CD8-positive, alpha-beta memory T cell (primary cell): ENCODE data around the gene SPOPL. TPM values are rescaled to one million over a fixed set of nuclear protein-coding genes. Genes with fewer than 3 reads are reported as not detected.
A peak's percentile ranks its signal among the peaks of the same experiment; 100 is the strongest.

Experiments
- CTCF ChIA-PET: fragments of 350-600 bp; sonication (Branson Sonifier 250); formaldehyde crosslinking; loops from one replicate; lab custom pipeline; 2021; ENCODE audit warnings: antibody characterized with exemption; lab: Charles Lee
- POLR2A ChIA-PET: fragments of 350-600 bp; sonication (Branson Sonifier 250); formaldehyde crosslinking; loops from one replicate; lab custom pipeline; 2021; ENCODE audit warnings: antibody characterized with exemption; lab: Charles Lee
- DNase-seq, 5 donors: peaks; one replicate each; pipeline versions ENCODE4 v3.0.0 to v3.0.0-alpha.2; 2020 to 2022; ENCODE audit warnings: mixed read lengths in 1 of 5
- H3K27ac ChIP-seq: one replicate; pipeline ENCODE4 v1.7.0; 2013; ENCODE audit warnings: low read depth, mild to moderate bottlenecking, low read length, moderate library complexity
- H3K27me3 ChIP-seq: 2 replicates; pipeline ENCODE4 v1.7.0; 2013; ENCODE audit warnings: low read length, mild to moderate bottlenecking; ENCODE audit not compliant: insufficient read depth, poor library complexity, severe bottlenecking
- H3K36me3 ChIP-seq: 2 replicates; pipeline ENCODE4 v1.7.0; 2013; ENCODE audit warnings: mild to moderate bottlenecking, low read length, moderate library complexity; ENCODE audit not compliant: insufficient read depth
- H3K4me1 ChIP-seq: 2 replicates; pipeline ENCODE4 v1.7.0; 2013; ENCODE audit warnings: mild to moderate bottlenecking, low read length, moderate library complexity; ENCODE audit not compliant: insufficient read depth
- H3K4me3 ChIP-seq: 2 replicates; pipeline ENCODE4 v1.7.0; 2013; ENCODE audit warnings: mild to moderate bottlenecking, low read length
- H3K9me3 ChIP-seq: 2 replicates; pipeline ENCODE4 v1.7.0; 2013; ENCODE audit warnings: mild to moderate bottlenecking, low read length
- H3K27ac Mint-ChIP-seq, 8 donors: one replicate each; pipeline ENCODE4 v1.8.0; 2020 to 2021; ENCODE audit warnings: mixed read lengths in 8 of 8, mild to moderate bottlenecking in 6 of 8, inconsistent platforms in 3 of 8, moderate library complexity in 3 of 8
- H3K27me3 Mint-ChIP-seq, 2 donors: one replicate each; pipeline ENCODE4 v1.8.0; 2020 to 2021; ENCODE audit warnings: mixed read lengths in 2 of 2, mild to moderate bottlenecking in 1 of 2, moderate library complexity in 1 of 2
- H3K36me3 Mint-ChIP-seq, 3 donors: one replicate each; pipeline ENCODE4 v1.8.0; 2020 to 2021; ENCODE audit warnings: mixed read lengths in 3 of 3, inconsistent platforms in 1 of 3, mild to moderate bottlenecking in 1 of 3
- H3K4me1 Mint-ChIP-seq, 3 donors: one replicate each; pipeline ENCODE4 v1.8.0; 2020 to 2021; ENCODE audit warnings: mixed read lengths in 3 of 3, inconsistent platforms in 1 of 3, mild to moderate bottlenecking in 1 of 3
- H3K4me3 Mint-ChIP-seq, 7 donors: one replicate each; pipeline ENCODE4 v1.8.0; 2020 to 2021; ENCODE audit warnings: mixed read lengths in 7 of 7, mild to moderate bottlenecking in 6 of 7, moderate library complexity in 4 of 7, inconsistent platforms in 2 of 7
- H3K9me3 Mint-ChIP-seq, 5 donors: one replicate each; pipeline ENCODE4 v1.8.0; 2020 to 2022; ENCODE audit warnings: mixed read lengths in 5 of 5, mild to moderate bottlenecking in 3 of 5, moderate library complexity in 2 of 5, inconsistent platforms in 1 of 5
- polyA plus RNA-seq: library from polyadenylated mRNA; unstranded; fragments of 300-500 nt; fragmentation: Illumina TruSeq; gene quantifications from one replicate; pipeline ENCODE4 v1.2.3, GENCODE V29; 2021
- total RNA-seq, 2 experiments: library from RNA; stranded (reverse); gene quantifications; one replicate each; pipeline ENCODE4 v1.2.3, GENCODE V29; 2021

The SPOPL gene
- total and polyA plus RNA-seq, 3 experiments from 2014 or later, result 2.4 to 16.9 (median 16.1) TPM

DNA sequence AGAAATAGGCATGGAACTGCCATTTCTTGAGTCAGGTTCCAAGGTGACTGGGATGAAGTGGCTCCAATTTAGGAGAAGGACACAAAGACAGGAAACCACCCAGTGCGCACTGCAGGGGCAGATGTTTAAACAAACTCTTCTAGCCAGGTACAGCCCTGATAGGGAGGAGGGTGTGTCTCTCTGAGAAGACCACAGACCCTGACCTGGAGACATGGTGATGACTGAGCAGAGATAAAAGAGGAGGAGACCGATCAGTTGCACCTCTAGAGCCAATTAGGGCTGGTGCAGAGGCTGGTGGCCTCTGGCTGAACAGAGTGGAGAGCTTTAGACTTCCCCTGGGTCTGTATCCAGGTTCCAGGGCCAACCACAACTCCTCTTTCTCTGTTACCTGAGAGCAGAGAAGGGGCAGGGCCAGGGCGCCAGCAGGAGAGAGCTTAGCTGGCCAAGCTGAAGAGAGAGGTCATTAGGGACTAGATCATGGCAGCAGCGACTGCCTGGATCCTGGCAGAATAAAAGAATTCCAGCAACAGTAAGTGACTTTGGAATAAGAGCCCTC is 5.4 kb upstream of the SPOPL start:
- Histone ChIP-seq H3K27me3 (no peaks in the 10 kb centered on the region), H3K9me3 (no peaks in the 10 kb centered on the region), H3K4me3 (no peak overlapping the region), H3K36me3 (no peaks in the 10 kb centered on the region), H3K4me1 (no peaks in the 10 kb centered on the region), H3K27ac (no peak overlapping the region)
- CTCF ChIA-PET, result no interaction called here
- H3K4me1 Mint-ChIP-seq, result peaks cover 5 to 10% (median 8%) of the 10 kb centered on the region in 3 donors
- DNase-seq, result no peak
- H3K27me3 Mint-ChIP-seq, result no peaks in the 10 kb centered on the region
- H3K27ac Mint-ChIP-seq, result no peak overlapping the region
- peaks cover 0 to 6% (median 0%) of the 10 kb centered on the region in 3 donors for H3K36me3 Mint-ChIP-seq
- POLR2A ChIA-PET, result no interaction called here
- no peaks in the 10 kb centered on the region for H3K9me3 Mint-ChIP-seq
- H3K4me3 Mint-ChIP-seq, result no peak overlapping the region

DNA sequence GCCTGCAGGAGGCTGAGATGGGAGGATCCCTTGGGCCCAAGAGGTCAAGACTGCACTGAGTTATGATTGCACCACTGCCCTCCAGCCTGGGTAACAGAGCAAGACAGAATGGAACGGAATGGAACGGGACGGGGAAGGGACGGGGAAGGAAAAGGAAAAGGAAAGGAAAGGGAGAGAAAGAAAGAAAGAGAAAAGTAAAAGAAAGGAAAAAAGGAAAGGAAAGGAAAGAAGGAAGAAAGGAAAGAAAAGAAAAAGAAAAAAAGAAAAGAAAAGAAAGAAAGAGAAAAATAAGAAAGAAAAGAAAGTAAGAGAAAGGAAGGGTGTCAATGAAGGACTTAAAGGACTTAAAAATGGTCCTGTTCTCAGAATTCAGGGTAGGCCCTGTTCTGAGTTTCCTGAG is 4.3 kb upstream of the SPOPL start:
- POLR2A ChIA-PET, result no interaction called here
- Histone ChIP-seq H3K4me3 (no peak overlapping the region), H3K9me3 (no peaks in the 10 kb centered on the region), H3K27me3 (no peaks in the 10 kb centered on the region), H3K36me3 (no peaks in the 10 kb centered on the region), H3K4me1 (no peaks in the 10 kb centered on the region), H3K27ac (no peak overlapping the region)
- Mint-ChIP-seq H3K36me3 (peaks cover 0 to 6% (median 3%) of the 10 kb centered on the region in 3 donors), H3K4me3 (peak overlapping the region in 1 of 7 donors; percentile 54), H3K27ac (peak overlapping the region in 1 of 8 donors; percentile 28), H3K27me3 (no peaks in the 10 kb centered on the region), H3K9me3 (no peaks in the 10 kb centered on the region), H3K4me1 (peaks cover 8 to 12% (median 10%) of the 10 kb centered on the region in 3 donors)
- DNase-seq, result no peak
- CTCF ChIA-PET, result no interaction called here

- Mint-ChIP-seq H3K4me1 (peaks cover 32 to 36% (median 33%) of the 10 kb centered on the region in 3 donors), H3K9me3 (no peaks in the 10 kb centered on the region), H3K4me3 (peak overlapping the region in 5 of 7 donors; percentile 35 to 90 (median 85)), H3K27me3 (no peaks in the 10 kb centered on the region), H3K27ac (peak overlapping the region in 2 of 8 donors; percentile 23 to 47), H3K36me3 (peaks cover 0 to 9% (median 0%) of the 10 kb centered on the region in 3 donors)
- H3K36me3 ChIP-seq, result no peaks in the 10 kb centered on the region
- CTCF ChIA-PET, result no interaction called here
- H3K9me3 ChIP-seq, result no peaks in the 10 kb centered on the region
- no peak for DNase-seq
- POLR2A ChIA-PET, result no interaction called here
- no peak overlapping the region for H3K4me3 ChIP-seq
- H3K27me3 ChIP-seq, result no peaks in the 10 kb centered on the region
- H3K27ac ChIP-seq, result no peak overlapping the region
- H3K4me1 ChIP-seq, result peaks cover 21% of the 10 kb centered on the region
Measured at GRCh38 chr2:138499684-138500083, 1.9 kb upstream of the SPOPL start.

DNA sequence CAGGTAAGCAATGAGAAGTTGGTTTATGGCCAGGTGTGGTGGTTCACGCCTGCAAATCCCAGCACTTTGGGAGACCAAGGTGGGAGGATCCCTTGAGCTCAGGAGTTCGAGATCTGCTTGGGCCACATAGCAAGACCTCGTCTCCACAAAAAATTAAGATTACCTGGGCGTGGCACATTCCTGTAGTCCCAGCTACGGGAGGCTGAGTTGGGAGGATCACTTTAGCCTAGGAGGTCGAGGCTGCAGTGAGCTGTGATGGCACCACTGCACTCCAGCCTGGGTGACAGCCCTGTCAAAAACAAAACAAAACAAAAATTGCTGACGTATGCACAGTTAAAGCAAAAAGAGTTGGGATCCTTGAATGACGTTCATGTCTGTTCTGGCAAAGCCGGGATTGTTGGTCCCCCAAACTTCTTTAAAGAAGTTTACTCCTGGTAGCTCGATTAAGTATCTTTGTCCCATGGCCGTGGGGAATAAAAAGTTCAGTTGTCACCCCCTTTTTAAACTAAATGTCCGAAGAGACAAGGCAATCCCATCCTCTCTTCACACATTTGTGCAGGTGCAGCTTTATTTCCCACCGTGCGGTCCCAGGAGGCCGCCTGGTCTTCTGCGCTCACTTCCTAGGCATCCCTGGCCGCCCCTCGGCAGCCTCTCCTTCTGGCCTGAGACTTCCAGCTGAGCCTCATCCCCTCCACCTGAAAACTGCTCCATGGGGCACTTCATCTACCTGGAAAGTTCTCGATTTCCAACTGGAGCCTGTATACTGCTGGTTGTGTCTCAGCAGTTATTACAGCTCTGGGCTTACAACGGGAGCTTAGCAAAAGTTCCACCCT is 762 bp upstream of the SPOPL start:
- H3K9me3 Mint-ChIP-seq, result no peaks in the 10 kb centered on the region
- H3K4me3 ChIP-seq, result peak overlapping the region; percentile 60
- H3K9me3 ChIP-seq, result no peaks in the 10 kb centered on the region
- peaks cover 21% of the 10 kb centered on the region for H3K4me1 ChIP-seq
- H3K4me1 Mint-ChIP-seq, result peaks cover 36 to 45% (median 43%) of the 10 kb centered on the region in 3 donors
- no peaks in the 10 kb centered on the region for H3K27me3 Mint-ChIP-seq
- CTCF ChIA-PET, result no interaction called here
- H3K27me3 ChIP-seq, result no peaks in the 10 kb centered on the region
- no peak for DNase-seq
- POLR2A ChIA-PET, result no interaction called here
- peaks cover 0 to 9% (median 0%) of the 10 kb centered on the region in 3 donors for H3K36me3 Mint-ChIP-seq
- H3K27ac Mint-ChIP-seq, result peak overlapping the region in 7 of 8 donors; percentile 28 to 95 (median 71)
- H3K36me3 ChIP-seq, result no peaks in the 10 kb centered on the region
- peak overlapping the region; percentile 64 for H3K27ac ChIP-seq
- peak overlapping the region; percentile 85 to 99 (median 90) for H3K4me3 Mint-ChIP-seq

GRCh38 chr2:138502255-138503086 is 901 bp downstream of the SPOPL start:
- ChIA-PET POLR2A (interaction anchor here (0.9 kb wide), 1 partner anchor 13 kb away, joined by 3 read pairs; no protein-coding TSS in a partner anchor), CTCF (no interaction called here)
- no peaks in the 10 kb centered on the region for H3K9me3 Mint-ChIP-seq
- peak overlapping the region; percentile 74 for H3K4me3 ChIP-seq
- peaks cover 0 to 9% (median 7%) of the 10 kb centered on the region in 3 donors for H3K36me3 Mint-ChIP-seq
- peak overlapping the region; percentile 63 for H3K27ac ChIP-seq
- H3K9me3 ChIP-seq, result no peaks in the 10 kb centered on the region
- peaks cover 21% of the 10 kb centered on the region for H3K4me1 ChIP-seq
- peak overlapping the region; percentile 63 to 98 (median 94) for H3K27ac Mint-ChIP-seq
- peak overlapping the region; percentile 91 to 99 (median 95) for H3K4me3 Mint-ChIP-seq
- peaks cover 49 to 60% (median 58%) of the 10 kb centered on the region in 3 donors for H3K4me1 Mint-ChIP-seq
- no peaks in the 10 kb centered on the region for H3K27me3 Mint-ChIP-seq
- DNase-seq, result peak in 1 of 5 donors; percentile 9
- H3K36me3 ChIP-seq, result no peaks in the 10 kb centered on the region
- H3K27me3 ChIP-seq, result no peaks in the 10 kb centered on the region

- Mint-ChIP-seq H3K9me3 (no peaks in the 10 kb centered on the region), H3K27ac (peak overlapping the region; percentile 26 to 97 (median 92)), H3K4me1 (peaks cover 49 to 63% (median 58%) of the 10 kb centered on the region in 3 donors), H3K27me3 (no peaks in the 10 kb centered on the region), H3K4me3 (peak overlapping the region; percentile 91 to 99 (median 95)), H3K36me3 (peaks cover 0 to 9% (median 7%) of the 10 kb centered on the region in 3 donors)
- ChIA-PET POLR2A (interaction anchor here (0.9 kb wide), 1 partner anchor 12 kb away, joined by 3 read pairs; no protein-coding TSS in a partner anchor), CTCF (no interaction called here)
- no peak for DNase-seq
- peak overlapping the region; percentile 74 for H3K4me3 ChIP-seq
- H3K27ac ChIP-seq, result peak overlapping the region; percentile 18
- no peaks in the 10 kb centered on the region for H3K9me3 ChIP-seq
- no peaks in the 10 kb centered on the region for H3K27me3 ChIP-seq
- no peaks in the 10 kb centered on the region for H3K36me3 ChIP-seq
- H3K4me1 ChIP-seq, result peaks cover 21% of the 10 kb centered on the region
Measured at GRCh38 chr2:138503087-138503442, 1.5 kb downstream of the SPOPL start.

DNA sequence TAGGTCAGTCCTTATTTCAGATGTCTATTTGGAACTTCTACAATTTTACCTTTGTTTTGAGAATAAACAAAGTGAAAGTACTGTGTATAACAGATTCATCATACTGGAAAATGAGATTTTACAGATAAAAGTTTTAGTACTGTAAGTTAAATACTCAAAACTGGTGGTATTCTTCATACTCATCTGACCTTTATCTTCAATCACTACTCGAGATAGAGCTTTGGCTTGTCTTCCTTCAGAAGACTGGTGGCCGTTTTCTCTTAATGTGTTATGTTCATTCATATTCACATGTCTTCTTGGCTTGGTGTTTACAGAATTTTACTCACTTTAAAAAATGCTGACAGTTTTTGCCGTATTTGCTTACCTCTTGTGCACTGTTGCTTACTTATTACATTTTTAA is 2.1 kb downstream of the SPOPL start:
- POLR2A ChIA-PET, result interaction anchor here (0.9 kb wide), 1 partner anchor 12 kb away, joined by 3 read pairs; no protein-coding TSS in a partner anchor
- Histone ChIP-seq H3K27me3 (no peaks in the 10 kb centered on the region), H3K27ac (peak overlapping the region; percentile 18), H3K4me3 (peak overlapping the region; percentile 74), H3K9me3 (no peaks in the 10 kb centered on the region), H3K36me3 (no peaks in the 10 kb centered on the region), H3K4me1 (peaks cover 21% of the 10 kb centered on the region)
- Mint-ChIP-seq H3K4me3 (peak overlapping the region; percentile 91 to 99 (median 95)), H3K4me1 (peaks cover 49 to 65% (median 60%) of the 10 kb centered on the region in 3 donors), H3K27ac (peak overlapping the region in 7 of 8 donors; percentile 26 to 95 (median 72)), H3K36me3 (peaks cover 0 to 9% (median 7%) of the 10 kb centered on the region in 3 donors), H3K27me3 (no peaks in the 10 kb centered on the region), H3K9me3 (no peaks in the 10 kb centered on the region)
- CTCF ChIA-PET, result no interaction called here
- no peak for DNase-seq
